AG10803 (cell line): ENCODE data around the gene RBKS.

Source experiments
- DNase-seq: peaks from one replicate; pipeline ENCODE4 v3.0.0; 2010; ENCODE audit warnings: low read depth
- H3K4me3 ChIP-seq: 2 replicates; pipeline ENCODE4 v1.5.1; 2011; ENCODE audit warnings: mild to moderate bottlenecking, low read length, control low read depth
- CTCF ChIP-seq: conservative IDR thresholded peaks from 2 replicates; pipeline ENCODE4 v1.5.1; 2011; ENCODE audit warnings: mild to moderate bottlenecking, low read length, control low read depth, inconsistent platforms

Gene RBKS

GRCh38 chr2:27906074-27906473 is 15.9 kb upstream of the RBKS start:
- no peak for TF ChIP-seq CTCF
- no peak overlapping the region for H3K4me3 ChIP-seq
- DNase-seq, result no peak

- no peak overlapping the region for H3K4me3 ChIP-seq
- DNase-seq, result no peak
- TF ChIP-seq CTCF, result no peak
Observed at GRCh38 chr2:27904405-27904665, 14.1 kb upstream of the RBKS start.

GRCh38 chr2:27903649-27904404 is 13.6 kb upstream of the RBKS start:
- TF ChIP-seq CTCF, result no peak
- DNase-seq, result peak; percentile 15
- no peak overlapping the region for H3K4me3 ChIP-seq

- no peak overlapping the region for H3K4me3 ChIP-seq
- DNase-seq, result no peak
- TF ChIP-seq CTCF, result no peak
Observed at GRCh38 chr2:27903018-27903417, 12.8 kb upstream of the RBKS start.

- DNase-seq, result no peak
- H3K4me3 ChIP-seq, result no peak overlapping the region
- TF ChIP-seq CTCF, result no peak
Observed at GRCh38 chr2:27902098-27902497, 11.9 kb upstream of the RBKS start.

GRCh38 chr2:27901234-27901633 is 11.0 kb upstream of the RBKS start:
- DNase-seq, result peak; percentile 55
- no peak for TF ChIP-seq CTCF

GRCh38 chr2:27897717-27898116 is 7.5 kb upstream of the RBKS start:
- no peak overlapping the region for H3K4me3 ChIP-seq
- DNase-seq, result no peak
- TF ChIP-seq CTCF, result no peak

More at GRCh38 chr2:27901234-27901633, 11.0 kb upstream of the RBKS start:
- no peak overlapping the region for H3K4me3 ChIP-seq
